H7 (cell line): Measurements from ENCODE around the gene RAD51C. TPM values are rescaled to one million over a fixed set of nuclear protein-coding genes. Genes with fewer than 3 reads are reported as not detected.
A peak's percentile ranks its signal among the peaks of the same experiment; 100 is the strongest.

Experiments used
- DNase-seq: peaks from one replicate; pipeline ENCODE4 v3.0.0; 2012
- H3K27me3 ChIP-seq: 2 replicates; pipeline ENCODE4 v1.6.0; 2011; ENCODE audit warnings: mild to moderate bottlenecking, low read length; ENCODE audit not compliant: control insufficient read depth, insufficient read depth
- H3K36me3 ChIP-seq: replicated peaks from 2 replicates; pipeline ENCODE4 v1.5.1; 2011; ENCODE audit warnings: low read length; ENCODE audit not compliant: control insufficient read depth, insufficient read depth
- H3K4me3 ChIP-seq: 2 replicates; pipeline ENCODE4 v1.5.1; 2011; ENCODE audit warnings: low read depth, mild to moderate bottlenecking, control low read depth, low read length, moderate library complexity; ENCODE audit not compliant: insufficient read depth
- total RNA-seq: library from RNA; depleted of rRNA; stranded (reverse); fragments of >200 nt; shearing (Covaris generic); gene quantifications from 2 replicates; pipeline ENCODE4 v1.2.3, GENCODE V29; 2014

Gene RAD51C
- total RNA-seq, 1 experiment from 2014 or later = 16.5 TPM

DNA sequence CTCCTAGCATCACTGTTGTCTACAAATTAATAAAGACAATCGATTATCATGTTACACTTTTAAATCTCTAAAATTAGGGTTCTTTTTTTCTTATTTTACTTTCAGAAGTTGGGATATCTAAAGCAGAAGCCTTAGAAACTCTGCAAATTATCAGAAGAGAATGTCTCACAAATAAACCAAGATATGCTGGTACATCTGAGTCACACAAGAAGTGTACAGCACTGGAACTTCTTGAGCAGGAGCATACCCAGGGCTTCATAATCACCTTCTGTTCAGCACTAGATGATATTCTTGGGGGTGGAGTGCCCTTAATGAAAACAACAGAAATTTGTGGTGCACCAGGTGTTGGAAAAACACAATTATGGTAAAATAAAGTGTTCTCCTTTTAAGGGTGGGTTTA, 2.4 kb downstream of the RAD51C start:
- Histone ChIP-seq H3K4me3 (no peak overlapping the region), H3K36me3 (no peaks in the 10 kb centered on the region; the same call in 1 of the 2 replicates), H3K27me3 (no peaks in the 10 kb centered on the region)
- no peak for DNase-seq

DNA sequence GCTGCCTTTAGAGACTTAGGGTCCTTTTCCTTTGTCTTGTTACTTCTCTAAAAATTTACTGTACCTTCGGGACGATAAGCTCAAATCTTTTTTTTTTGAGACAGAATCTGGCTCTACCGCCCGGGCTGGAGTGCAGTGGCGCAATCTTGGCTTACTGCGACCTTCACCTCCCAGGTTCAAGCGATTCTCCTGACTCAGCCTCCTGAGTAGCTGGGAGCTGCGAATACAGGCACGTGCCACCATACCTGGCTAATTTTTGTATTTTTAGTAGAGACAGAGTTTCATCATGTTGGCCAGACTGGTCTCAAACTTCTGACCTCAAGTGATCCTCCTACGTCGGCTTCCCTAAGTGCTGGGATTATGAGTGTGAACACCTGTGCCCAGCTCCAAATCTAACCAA, 7.4 kb downstream of the RAD51C start:
- H3K36me3 ChIP-seq = no peaks in the 10 kb centered on the region; the same call in 1 of the 2 replicates

DNA sequence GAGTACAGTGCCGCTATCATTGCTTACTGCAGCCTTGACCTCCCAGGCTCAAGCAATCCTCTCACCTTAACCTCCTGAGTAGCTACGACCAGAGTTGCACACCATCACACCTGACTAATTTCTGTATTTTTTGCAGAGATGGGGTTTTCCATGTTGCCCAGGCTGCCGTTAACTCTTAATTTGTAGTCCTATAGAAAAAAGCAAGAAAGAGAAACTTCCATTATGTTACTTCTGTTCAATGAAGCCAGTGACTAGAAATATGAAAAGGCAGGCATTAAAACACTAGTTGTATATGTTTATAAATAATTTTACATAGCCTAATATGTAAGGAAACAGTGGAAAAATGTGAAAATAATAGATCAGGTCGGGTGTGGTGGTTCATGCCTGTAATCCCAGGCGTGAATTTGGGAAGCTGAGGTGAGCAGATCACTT, 9.7 kb downstream of the RAD51C start:
- DNase-seq = no peak
- no peaks in the 10 kb centered on the region for H3K27me3 ChIP-seq
- no peaks in the 10 kb centered on the region; the same call in 1 of the 2 replicates for H3K36me3 ChIP-seq
- H3K4me3 ChIP-seq = no peak overlapping the region

More for the DNA sequence above, 7.4 kb downstream of the RAD51C start:
- Histone ChIP-seq H3K27me3 (no peaks in the 10 kb centered on the region), H3K4me3 (no peak overlapping the region)
- no peak for DNase-seq

DNA sequence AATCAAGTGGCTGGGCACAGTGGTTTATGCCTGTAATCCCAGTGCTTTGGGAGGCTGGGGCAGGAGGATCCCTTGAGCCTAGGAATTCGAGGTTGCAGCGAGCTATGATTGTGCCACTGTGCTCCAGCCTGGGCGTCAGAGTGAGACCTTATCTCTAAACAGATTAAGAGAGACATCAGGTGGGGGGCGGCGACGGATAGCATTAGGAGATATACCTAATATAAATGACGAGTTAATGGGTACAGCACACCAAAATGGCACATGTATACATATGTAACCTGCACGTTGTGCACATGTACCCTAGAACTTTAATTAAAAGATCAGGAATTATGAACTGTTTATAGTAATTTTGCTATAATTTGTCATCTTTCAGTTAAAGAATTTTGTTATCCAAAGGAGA, 10.3 kb downstream of the RAD51C start:
- H3K4me3 ChIP-seq = no peak overlapping the region
- H3K36me3 ChIP-seq = no peaks in the 10 kb centered on the region; the same call in 1 of the 2 replicates
- no peak for DNase-seq
- H3K27me3 ChIP-seq = no peaks in the 10 kb centered on the region

DNA sequence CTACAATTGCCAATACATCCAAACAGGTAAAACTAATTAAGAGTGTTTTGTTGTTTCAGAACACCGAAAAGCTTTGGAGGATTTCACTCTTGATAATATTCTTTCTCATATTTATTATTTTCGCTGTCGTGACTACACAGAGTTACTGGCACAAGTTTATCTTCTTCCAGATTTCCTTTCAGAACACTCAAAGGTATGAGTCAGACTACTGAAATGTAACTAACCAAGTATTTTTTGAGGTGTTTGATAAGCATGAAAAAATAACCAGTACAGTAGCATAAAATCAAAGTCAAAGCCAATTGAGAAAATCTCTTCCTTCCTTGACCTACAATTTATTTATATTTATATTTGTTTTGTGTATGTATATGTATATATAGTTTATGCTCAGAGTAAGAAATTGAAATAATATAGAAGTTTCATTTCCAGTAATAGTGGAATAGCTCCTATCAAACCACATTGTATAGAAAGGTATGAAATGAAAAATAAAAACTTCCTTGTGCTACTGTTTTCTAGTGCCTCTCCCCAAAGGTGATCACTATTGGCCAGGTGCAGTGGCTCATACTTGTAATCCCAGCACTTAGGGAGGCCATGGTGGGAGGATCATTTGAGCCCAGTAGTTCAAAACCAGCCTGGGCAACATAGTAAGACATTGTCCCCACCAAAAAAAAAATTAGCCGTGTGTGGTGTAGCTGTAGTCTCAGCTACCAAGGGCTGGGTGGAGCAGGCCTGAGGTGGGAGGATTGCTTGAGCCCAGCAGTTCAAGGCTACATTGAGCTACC, 10.9 kb downstream of the RAD51C start:
- H3K4me3 ChIP-seq = no peak overlapping the region

DNA sequence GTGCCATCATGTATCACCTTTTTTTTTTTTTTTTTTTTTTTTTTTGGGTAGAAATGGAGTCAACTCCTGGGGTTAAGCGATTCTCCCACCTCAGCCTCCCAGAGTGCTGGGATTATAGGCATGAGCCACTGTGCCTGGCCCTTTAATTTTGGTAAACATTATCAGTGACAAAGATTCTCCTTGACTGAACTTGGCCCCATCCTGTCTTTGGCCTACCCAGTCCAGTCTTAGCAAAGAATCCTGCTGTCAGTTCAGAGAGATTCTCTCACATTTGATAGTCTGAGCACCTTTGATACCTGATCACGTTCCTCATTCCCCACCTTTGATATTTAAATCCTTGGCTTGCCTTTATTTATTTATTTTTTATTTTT, 11.5 kb downstream of the RAD51C start:
- H3K36me3 ChIP-seq = no peaks in the 10 kb centered on the region; the same call in 1 of the 2 replicates
- no peak overlapping the region for H3K4me3 ChIP-seq
- no peak for DNase-seq
- H3K27me3 ChIP-seq = no peaks in the 10 kb centered on the region

More for the DNA sequence above, 10.9 kb downstream of the RAD51C start:
- no peaks in the 10 kb centered on the region for H3K27me3 ChIP-seq
- DNase-seq = no peak
- H3K36me3 ChIP-seq = no peaks in the 10 kb centered on the region; the same call in 1 of the 2 replicates

DNA sequence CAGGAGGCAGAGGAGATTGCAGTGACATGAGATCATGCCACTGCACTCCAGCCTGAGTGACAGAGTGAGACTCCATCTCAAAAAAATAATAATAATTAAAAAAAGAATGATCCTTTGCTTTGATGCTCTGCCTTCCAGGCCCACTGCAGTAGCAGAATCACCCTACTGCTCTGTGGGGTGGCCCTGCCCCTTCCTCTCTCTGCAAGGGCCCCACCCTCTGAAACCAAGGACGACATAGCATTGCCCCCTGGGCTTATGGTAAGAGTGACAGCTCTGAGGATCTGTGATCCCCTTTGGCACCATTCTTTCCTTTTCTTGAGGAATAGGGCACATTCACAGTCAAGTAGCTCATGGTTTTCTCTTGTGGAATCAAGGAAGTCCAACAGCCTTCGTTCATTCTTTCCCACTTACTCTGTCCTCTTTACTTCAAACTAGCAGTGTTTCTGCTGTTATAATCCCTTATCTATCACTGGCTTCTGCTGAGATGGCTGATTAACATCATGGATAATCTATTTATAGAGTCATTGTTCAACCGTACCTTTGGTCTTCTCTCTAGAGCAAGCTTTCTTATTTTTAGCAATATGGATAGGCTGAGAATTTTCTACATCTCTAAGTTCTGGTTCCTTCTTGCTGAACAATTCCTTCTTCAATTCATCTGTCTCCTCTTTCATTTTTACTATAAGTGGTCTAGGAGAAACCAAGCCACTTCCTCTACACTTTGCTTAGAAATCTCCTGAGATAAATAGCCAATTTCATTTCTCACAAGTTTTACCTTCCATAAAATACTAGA, 14.1 kb downstream of the RAD51C start:
- Histone ChIP-seq H3K27me3 (no peaks in the 10 kb centered on the region), H3K4me3 (no peak overlapping the region)
- DNase-seq = no peak

DNA sequence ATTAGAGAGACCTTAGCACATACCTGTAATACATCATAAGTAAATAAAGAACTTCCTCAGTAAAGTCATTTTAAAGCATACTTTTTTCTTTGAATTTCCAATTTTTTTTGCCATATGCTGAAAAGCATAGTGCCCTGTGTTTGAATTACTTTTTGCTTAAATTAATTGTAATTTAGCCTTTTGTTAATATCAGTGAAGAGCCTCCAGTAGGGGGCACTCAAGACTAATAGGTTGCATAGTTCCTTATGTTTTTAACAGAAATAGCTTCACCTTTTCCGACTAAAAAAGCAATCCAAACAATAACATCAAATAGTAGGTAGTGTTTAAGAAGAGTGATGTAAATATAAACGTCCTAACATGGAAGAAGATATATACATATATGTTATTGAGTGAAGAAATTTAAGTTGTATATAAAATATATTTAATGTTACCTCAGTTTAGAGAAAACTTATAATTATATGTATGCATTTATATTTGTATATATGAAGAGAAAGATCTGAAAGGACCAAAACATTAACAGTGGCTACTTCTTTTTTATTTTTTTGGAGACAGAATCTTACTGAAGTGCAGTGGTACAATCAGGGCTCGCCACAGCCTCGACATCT, 18.6 kb downstream of the RAD51C start:
- DNase-seq = peak; percentile 27
- no peaks in the 10 kb centered on the region for H3K27me3 ChIP-seq
- H3K4me3 ChIP-seq = no peak overlapping the region
- H3K36me3 ChIP-seq = no peaks in the 10 kb centered on the region

More for the DNA sequence above, 14.1 kb downstream of the RAD51C start:
- H3K36me3 ChIP-seq = no peaks in the 10 kb centered on the region

DNA sequence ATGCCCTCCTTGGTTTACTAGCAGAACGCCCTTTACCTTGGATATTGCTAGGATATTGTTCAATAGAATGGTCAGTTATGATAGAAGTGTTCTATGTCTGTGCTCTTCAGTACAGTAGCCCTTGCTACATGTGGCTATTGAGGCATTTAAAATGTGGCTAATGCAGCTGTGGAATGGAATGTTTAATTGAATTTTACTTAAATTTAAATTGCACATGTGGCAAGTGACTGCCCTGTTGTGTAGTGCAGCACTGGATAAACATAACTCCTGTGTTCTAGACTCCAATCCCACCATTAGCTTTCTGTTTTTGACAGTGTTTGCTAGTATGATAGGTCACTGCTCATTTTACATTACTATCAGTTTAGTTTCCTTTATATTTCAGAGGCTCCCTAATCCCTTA, 29.9 kb downstream of the RAD51C start:
- Histone ChIP-seq H3K27me3 (no peaks in the 10 kb centered on the region), H3K36me3 (no peaks in the 10 kb centered on the region), H3K4me3 (no peak overlapping the region)
- no peak for DNase-seq

DNA sequence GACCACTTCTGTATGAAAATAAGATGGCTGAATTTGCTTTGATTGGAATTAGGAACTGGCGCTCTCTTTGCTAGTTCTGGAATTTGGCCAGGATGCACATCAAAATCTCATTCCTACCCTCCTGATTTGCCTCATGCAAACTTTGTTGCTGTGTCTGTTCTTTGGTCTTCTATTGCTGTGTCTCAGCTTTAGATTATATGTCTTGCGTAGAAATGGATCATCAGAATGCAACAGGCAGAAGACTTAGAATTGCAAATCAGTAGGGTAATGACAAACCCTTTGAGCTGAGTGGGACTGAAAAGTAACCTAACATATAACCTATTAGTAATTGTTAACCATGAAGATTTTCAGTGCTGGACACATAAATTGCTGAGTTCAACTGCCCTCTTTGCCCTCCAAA, 30.3 kb downstream of the RAD51C start:
- DNase-seq = no peak
- Histone ChIP-seq H3K4me3 (no peak overlapping the region), H3K27me3 (no peaks in the 10 kb centered on the region), H3K36me3 (no peaks in the 10 kb centered on the region)

DNA sequence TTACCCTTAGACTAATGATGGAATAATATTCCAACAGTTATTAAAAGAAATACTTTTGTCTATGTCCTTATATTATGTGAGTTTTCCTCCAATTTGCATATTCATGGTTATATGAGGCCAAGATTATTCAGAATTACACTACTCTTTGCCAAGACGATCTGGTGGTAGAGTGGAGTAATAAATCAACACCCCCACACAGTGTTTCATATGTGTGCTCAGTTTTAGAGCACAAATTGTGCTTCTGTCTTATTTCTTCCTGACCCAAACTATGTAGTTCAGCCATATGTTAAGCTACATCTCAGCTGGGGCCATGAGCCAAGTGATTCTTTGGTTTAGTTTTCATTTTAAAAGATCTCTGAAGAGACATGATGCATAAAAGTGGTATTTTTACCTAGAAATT, 36.4 kb downstream of the RAD51C start:
- DNase-seq = no peak
- no peaks in the 10 kb centered on the region for H3K27me3 ChIP-seq
- no peak overlapping the region for H3K4me3 ChIP-seq
- H3K36me3 ChIP-seq = no peaks in the 10 kb centered on the region

DNA sequence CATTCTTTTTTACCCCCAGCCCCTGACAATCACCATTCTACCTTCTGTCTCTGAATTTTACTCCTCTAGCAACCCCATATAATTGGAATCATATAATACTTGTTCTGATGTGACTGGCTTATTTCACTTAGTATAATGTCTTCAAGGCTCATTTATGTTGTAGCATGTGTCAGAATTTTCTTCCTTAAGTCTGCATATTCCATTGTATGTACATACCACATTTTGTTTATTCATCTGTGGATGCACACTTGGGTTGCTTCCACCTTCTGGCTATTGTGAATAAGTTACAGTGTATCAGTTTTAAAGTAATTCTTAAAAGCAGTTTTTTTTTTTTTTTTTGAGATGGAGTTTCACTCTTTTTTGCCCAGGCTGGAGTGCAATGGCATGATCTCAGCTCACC, 38.5 kb downstream of the RAD51C start:
- Histone ChIP-seq H3K4me3 (no peak overlapping the region), H3K36me3 (no peaks in the 10 kb centered on the region), H3K27me3 (no peaks in the 10 kb centered on the region)
- no peak for DNase-seq

DNA sequence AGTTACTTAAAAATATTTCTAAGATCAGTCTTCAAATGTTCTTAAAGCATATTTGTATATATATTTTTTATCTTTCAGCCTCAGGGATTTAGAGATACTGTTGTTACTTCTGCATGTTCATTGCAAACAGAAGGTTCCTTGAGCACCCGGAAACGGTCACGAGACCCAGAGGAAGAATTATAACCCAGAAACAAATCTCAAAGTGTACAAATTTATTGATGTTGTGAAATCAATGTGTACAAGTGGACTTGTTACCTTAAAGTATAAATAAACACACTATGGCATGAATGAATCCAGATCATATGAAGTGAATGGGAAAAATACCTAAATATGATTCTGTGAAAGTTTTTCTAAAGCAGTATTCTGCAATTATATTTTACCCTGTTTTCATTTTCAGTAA, 41.6 kb downstream of the RAD51C start:
- no peaks in the 10 kb centered on the region for H3K36me3 ChIP-seq
- no peaks in the 10 kb centered on the region for H3K27me3 ChIP-seq
- DNase-seq = no peak
- H3K4me3 ChIP-seq = no peak overlapping the region

DNA sequence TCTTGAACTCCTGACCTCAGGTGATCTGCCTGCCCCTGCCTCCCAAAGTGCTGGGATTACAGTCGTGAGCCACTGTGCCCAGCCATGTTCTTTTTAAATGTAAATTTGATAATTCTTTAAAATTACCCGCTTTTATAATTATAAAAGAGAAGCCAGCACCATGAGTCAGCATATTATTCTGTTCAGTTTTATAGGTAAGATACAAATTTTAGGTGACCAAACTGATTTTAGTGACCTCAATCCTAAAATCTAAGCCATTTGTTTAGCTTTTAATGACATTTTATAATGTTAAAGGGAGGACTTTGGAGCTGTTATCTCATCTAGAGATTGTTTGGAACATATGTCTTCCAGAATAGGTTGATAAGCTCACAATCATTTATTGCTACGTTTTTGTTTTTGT, 42.4 kb downstream of the RAD51C start:
- H3K36me3 ChIP-seq = no peaks in the 10 kb centered on the region
- H3K27me3 ChIP-seq = no peaks in the 10 kb centered on the region
- no peak overlapping the region for H3K4me3 ChIP-seq
- DNase-seq = no peak
